Measurements from ENCODE around the gene LIPE.

DNA sequence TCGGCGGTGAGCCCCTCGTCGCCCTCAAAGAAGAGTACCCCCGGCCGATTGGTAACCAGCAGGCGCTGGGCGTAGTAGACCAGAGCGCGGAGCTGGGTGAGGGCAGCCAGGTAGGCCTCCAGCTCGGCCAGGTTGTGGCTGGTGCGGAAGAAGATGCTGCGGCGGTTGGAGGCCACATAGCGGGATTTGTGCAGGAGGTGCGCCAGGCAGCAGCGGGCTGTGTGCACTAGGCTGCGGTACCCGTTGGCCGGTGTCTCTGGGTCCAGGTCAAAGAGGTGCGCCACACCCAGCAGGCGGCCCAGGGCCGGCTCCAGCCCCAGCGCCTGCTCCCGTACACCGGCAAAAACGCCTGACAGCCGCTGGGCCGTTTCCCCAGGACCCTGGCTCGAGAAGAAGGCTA, 16.8 kb downstream of the LIPE start:
- TF ChIP-seq, protein P1, sequence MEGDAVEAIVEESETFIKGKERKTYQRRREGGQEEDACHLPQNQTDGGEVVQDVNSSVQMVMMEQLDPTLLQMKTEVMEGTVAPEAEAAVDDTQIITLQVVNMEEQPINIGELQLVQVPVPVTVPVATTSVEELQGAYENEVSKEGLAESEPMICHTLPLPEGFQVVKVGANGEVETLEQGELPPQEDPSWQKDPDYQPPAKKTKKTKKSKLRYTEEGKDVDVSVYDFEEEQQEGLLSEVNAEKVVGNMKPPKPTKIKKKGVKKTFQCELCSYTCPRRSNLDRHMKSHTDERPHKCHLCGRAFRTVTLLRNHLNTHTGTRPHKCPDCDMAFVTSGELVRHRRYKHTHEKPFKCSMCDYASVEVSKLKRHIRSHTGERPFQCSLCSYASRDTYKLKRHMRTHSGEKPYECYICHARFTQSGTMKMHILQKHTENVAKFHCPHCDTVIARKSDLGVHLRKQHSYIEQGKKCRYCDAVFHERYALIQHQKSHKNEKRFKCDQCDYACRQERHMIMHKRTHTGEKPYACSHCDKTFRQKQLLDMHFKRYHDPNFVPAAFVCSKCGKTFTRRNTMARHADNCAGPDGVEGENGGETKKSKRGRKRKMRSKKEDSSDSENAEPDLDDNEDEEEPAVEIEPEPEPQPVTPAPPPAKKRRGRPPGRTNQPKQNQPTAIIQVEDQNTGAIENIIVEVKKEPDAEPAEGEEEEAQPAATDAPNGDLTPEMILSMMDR (IDR thresholded peaks at IDR 0.05) = no peak
- no peak for TF ChIP-seq EP300 (IDR thresholded peaks at IDR 0.05)

All from tibial nerve (tissue), 4 donors.